HEK293 (cell line): Measurements from ENCODE around the gene GAD1.

Experiments
- CTCF ChIA-PET: fragments of 350-600 bp; formaldehyde crosslinking; extraction: SDS; loops from one replicate; lab custom pipeline; 2021; ENCODE audit warnings: antibody characterized with exemption; lab: Yijun Ruan, JAX
- POLR2A ChIA-PET: fragments of 300-600 bp; formaldehyde crosslinking; extraction: SDS; loops from one replicate; lab custom pipeline; 2020; ENCODE audit warnings: antibody characterized with exemption, inconsistent platforms; lab: Yijun Ruan, JAX
- H3K27ac ChIP-seq: fragments of 200-500 bp; sonication (Bioruptor generic); 2 replicates; pipeline ENCODE4 v1.5.1; 2014; ENCODE audit warnings: low read depth, low read length, control low read depth, inconsistent platforms; ENCODE audit errors: extremely low read depth
- H3K36me3 ChIP-seq, 2 experiments: fragments of 200-500 bp in 1 of 2; sonication (Bioruptor generic) in 1 of 2; 1 replicate in 1 of 2; 2 replicates in 1 of 2; pipeline ENCODE4 v1.5.1; 2014 to 2017; ENCODE audit warnings: inconsistent platforms in 2 of 2, low read length in 2 of 2; ENCODE audit not compliant: control insufficient read depth in 2 of 2, insufficient read depth in 1 of 2
- H3K4me1 ChIP-seq: fragments of 200-500 bp; sonication (Bioruptor generic); 2 replicates; pipeline ENCODE4 v1.5.1; 2014; ENCODE audit warnings: mild to moderate bottlenecking, low read length, inconsistent platforms; ENCODE audit not compliant: control insufficient read depth, insufficient read depth
- H3K4me3 ChIP-seq: 2 replicates; pipeline ENCODE4 v1.5.1; 2011; ENCODE audit warnings: low read depth, mild to moderate bottlenecking, control low read depth, low read length, moderate library complexity
- H3K9me3 ChIP-seq: fragments of 200-500 bp; sonication (Bioruptor generic); 2 replicates; pipeline ENCODE4 v1.5.1; 2014; ENCODE audit warnings: low read depth, low read length, inconsistent platforms; ENCODE audit not compliant: control insufficient read depth, insufficient read depth
- SP7 ChIP-seq: fragments of 450-650 bp; formaldehyde crosslinking; IDR thresholded peaks from 2 replicates; pipeline ENCODE4 v1.5.1; 2016; ENCODE audit warnings: missing biosample characterization, missing genetic modification characterization
- ZBTB1 ChIP-seq: fragments of 450-650 bp; formaldehyde crosslinking; IDR thresholded peaks from 2 replicates; pipeline ENCODE4 v1.5.1; 2016; ENCODE audit warnings: missing biosample characterization, missing genetic modification characterization
- ZFHX2 ChIP-seq: fragments of 450-650 bp; formaldehyde crosslinking; conservative IDR thresholded peaks from 2 replicates; pipeline ENCODE4 v1.5.1; 2016; ENCODE audit warnings: missing biosample characterization, missing genetic modification characterization
- ZFP3 ChIP-seq: fragments of 450-650 bp; formaldehyde crosslinking; IDR thresholded peaks from 2 replicates; pipeline ENCODE4 v1.5.1; 2016; ENCODE audit warnings: low read depth, missing biosample characterization, missing genetic modification characterization
- ZNF133 ChIP-seq: fragments of 450-650 bp; formaldehyde crosslinking; IDR thresholded peaks from 2 replicates; pipeline ENCODE4 v1.5.1; 2016; ENCODE audit warnings: missing biosample characterization, missing genetic modification characterization
- ZNF169 ChIP-seq: fragments of 450-650 bp; formaldehyde crosslinking; IDR thresholded peaks from 2 replicates; pipeline ENCODE4 v1.5.1; 2016; ENCODE audit warnings: missing biosample characterization, missing genetic modification characterization
- ZNF214 ChIP-seq: fragments of 450-650 bp; formaldehyde crosslinking; IDR thresholded peaks from 2 replicates; pipeline ENCODE4 v1.5.1; 2017; ENCODE audit warnings: missing biosample characterization, mild to moderate bottlenecking, missing genetic modification characterization, borderline replicate concordance
- ZNF274 ChIP-seq, 2 experiments: fragments of 200-500 bp in 1 of 2; fragments of 450-650 bp in 1 of 2; sonication (Bioruptor generic) in 1 of 2; formaldehyde crosslinking in 1 of 2; IDR thresholded peaks; 2 replicates each; pipeline versions ENCODE4 v1.5.1 to v1.6.1; 2014 to 2016; ENCODE audit warnings: borderline replicate concordance in 1 of 2, inconsistent platforms in 1 of 2, low read length in 1 of 2, missing biosample characterization in 1 of 2, missing genetic modification characterization in 1 of 2
- ZNF335 ChIP-seq: fragments of 450-650 bp; formaldehyde crosslinking; conservative IDR thresholded peaks from 2 replicates; pipeline ENCODE4 v1.5.1; 2016; ENCODE audit warnings: missing biosample characterization, missing genetic modification characterization
- ZNF473 ChIP-seq: fragments of 450-650 bp; formaldehyde crosslinking; IDR thresholded peaks from 2 replicates; pipeline ENCODE4 v1.5.1; 2017; ENCODE audit warnings: missing biosample characterization, missing genetic modification characterization
- ZNF600 ChIP-seq: fragments of 450-650 bp; formaldehyde crosslinking; IDR thresholded peaks from 2 replicates; pipeline ENCODE4 v1.5.1; 2016; ENCODE audit warnings: missing biosample characterization, missing genetic modification characterization
- ZNF621 ChIP-seq: fragments of 450-650 bp; formaldehyde crosslinking; IDR thresholded peaks from 2 replicates; pipeline ENCODE4 v1.5.1; 2017; ENCODE audit warnings: missing biosample characterization, missing genetic modification characterization
- ZNF654 ChIP-seq: fragments of 450-650 bp; formaldehyde crosslinking; IDR thresholded peaks from 2 replicates; pipeline ENCODE4 v1.5.1; 2016; ENCODE audit warnings: low read depth, missing biosample characterization, missing genetic modification characterization
- ZNF664 ChIP-seq: fragments of 450-650 bp; formaldehyde crosslinking; IDR thresholded peaks from 2 replicates; pipeline ENCODE4 v1.5.1; 2016; ENCODE audit warnings: missing biosample characterization, missing genetic modification characterization
- ZNF830 ChIP-seq: fragments of 450-650 bp; IDR thresholded peaks from 2 replicates; pipeline ENCODE4 v1.5.0; 2018; ENCODE audit warnings: missing biosample characterization, missing genetic modification characterization, low read depth, mild to moderate bottlenecking, moderate library complexity
- ZNF837 ChIP-seq: fragments of 450-650 bp; formaldehyde crosslinking; IDR thresholded peaks from 2 replicates; pipeline ENCODE4 v1.5.1; 2016; ENCODE audit warnings: missing biosample characterization, missing genetic modification characterization
- ZSCAN16 ChIP-seq: fragments of 450-650 bp; formaldehyde crosslinking; IDR thresholded peaks from 2 replicates; pipeline ENCODE4 v1.5.1; 2016; ENCODE audit warnings: missing biosample characterization, missing genetic modification characterization
- TF ChIP-seq, protein P1 (sequence below): fragments of 450-650 bp; formaldehyde crosslinking; IDR thresholded peaks from 2 replicates; pipeline ENCODE4 v1.5.1; 2016; ENCODE audit warnings: missing biosample characterization, missing genetic modification characterization
- TF ChIP-seq, protein P2 (sequence below): fragments of 450-650 bp; formaldehyde crosslinking; IDR thresholded peaks from 2 replicates; pipeline ENCODE4 v1.5.1; 2016; ENCODE audit warnings: missing biosample characterization, missing genetic modification characterization
- TF ChIP-seq, protein P3 (sequence below): fragments of 450-650 bp; formaldehyde crosslinking; IDR thresholded peaks from 2 replicates; pipeline ENCODE4 v1.5.1; 2017; ENCODE audit warnings: missing biosample characterization, missing genetic modification characterization
- TF ChIP-seq, protein P4 (sequence below): fragments of 450-650 bp; formaldehyde crosslinking; IDR thresholded peaks from 2 replicates; pipeline ENCODE4 v1.5.1; 2016; ENCODE audit warnings: missing biosample characterization, missing genetic modification characterization
- TF ChIP-seq, protein P5 (sequence below): fragments of 450-650 bp; formaldehyde crosslinking; IDR thresholded peaks from 2 replicates; pipeline ENCODE4 v1.5.1; 2016; ENCODE audit warnings: missing biosample characterization, missing genetic modification characterization
- TF ChIP-seq, protein P6 (sequence below): IDR thresholded peaks from 2 replicates; pipeline ENCODE4 v1.6.1; 2011; ENCODE audit warnings: mild to moderate bottlenecking, low read depth, low read length, borderline replicate concordance

GAD1 gene

DNA sequence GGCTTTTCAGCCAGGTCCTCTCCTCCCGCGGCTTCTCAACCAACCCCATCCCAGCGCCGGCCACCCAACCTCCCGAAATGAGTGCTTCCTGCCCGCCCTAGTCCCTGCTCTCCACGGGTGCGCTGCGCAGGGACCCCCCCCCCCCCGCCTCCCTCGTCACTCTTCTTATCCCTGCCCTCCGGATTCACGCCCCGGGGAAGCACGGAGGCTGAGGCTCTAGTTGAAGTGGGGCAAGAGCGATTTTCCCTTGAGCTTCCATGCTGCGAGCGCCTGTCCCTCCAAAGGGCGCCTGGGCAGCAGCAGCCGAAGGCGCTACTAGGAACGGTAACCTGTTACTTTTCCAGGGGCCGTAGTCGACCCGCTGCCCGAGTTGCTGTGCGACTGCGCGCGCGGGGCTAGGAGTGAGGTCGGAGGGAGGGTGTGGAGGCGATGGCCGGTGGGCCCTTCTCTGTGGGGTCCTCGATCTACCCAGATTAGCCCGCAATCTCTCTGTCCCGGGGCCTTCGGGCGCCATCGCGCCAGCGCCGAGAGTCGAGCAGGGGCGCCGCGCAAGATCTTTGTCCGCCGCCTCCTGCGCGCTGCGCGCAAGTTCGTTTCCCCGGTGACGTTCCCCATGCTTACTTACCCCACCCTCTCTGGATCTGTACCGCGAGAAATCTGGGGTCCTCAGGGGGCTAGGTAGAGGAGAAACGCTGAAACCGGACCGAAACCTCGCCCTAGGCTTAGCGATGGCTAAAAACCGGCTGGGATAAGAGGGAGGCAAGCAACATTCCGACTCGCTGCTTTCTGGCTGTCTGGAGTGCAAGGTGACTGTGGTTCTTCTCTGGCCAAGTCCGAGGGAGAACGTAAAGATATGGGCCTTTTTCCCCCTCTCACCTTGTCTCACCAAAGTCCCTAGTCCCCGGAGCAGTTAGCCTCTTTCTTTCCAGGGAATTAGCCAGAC is 677 bp downstream of the GAD1 start:
- H3K36me3 ChIP-seq: peaks cover 0 to 2% of the 10 kb centered on the region in 2 experiments; a peak in 1 of 3 replicates
- POLR2A ChIA-PET: interaction anchor here (0.6 to 1.3 kb wide), 14 partner anchors 8 to 990 kb away, joined by 3 to 9 read pairs (median 4); partner anchors contain the start of genes ERICH2, GORASP2 and UBR3
- peak overlapping the region; percentile 55 for H3K4me3 ChIP-seq
- H3K27ac ChIP-seq: peak overlapping the region; percentile 84
- no peaks in the 10 kb centered on the region for H3K4me1 ChIP-seq
- CTCF ChIA-PET: interaction anchor here (0.6 to 6.4 kb wide), 22 partner anchors 10 to 1639 kb away, joined by 3 to 115 read pairs (median 4); no protein-coding TSS in a partner anchor
- H3K9me3 ChIP-seq: no peaks in the 10 kb centered on the region
- no peak for TF ChIP-seq ZFP3
- TF ChIP-seq, protein P1, sequence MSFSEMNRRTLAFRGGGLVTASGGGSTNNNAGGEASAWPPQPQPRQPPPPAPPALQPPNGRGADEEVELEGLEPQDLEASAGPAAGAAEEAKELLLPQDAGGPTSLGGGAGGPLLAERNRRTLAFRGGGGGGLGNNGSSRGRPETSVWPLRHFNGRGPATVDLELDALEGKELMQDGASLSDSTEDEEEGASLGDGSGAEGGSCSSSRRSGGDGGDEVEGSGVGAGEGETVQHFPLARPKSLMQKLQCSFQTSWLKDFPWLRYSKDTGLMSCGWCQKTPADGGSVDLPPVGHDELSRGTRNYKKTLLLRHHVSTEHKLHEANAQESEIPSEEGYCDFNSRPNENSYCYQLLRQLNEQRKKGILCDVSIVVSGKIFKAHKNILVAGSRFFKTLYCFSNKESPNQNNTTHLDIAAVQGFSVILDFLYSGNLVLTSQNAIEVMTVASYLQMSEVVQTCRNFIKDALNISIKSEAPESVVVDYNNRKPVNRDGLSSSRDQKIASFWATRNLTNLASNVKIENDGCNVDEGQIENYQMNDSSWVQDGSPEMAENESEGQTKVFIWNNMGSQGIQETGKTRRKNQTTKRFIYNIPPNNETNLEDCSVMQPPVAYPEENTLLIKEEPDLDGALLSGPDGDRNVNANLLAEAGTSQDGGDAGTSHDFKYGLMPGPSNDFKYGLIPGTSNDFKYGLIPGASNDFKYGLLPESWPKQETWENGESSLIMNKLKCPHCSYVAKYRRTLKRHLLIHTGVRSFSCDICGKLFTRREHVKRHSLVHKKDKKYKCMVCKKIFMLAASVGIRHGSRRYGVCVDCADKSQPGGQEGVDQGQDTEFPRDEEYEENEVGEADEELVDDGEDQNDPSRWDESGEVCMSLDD (tag by site-specific recombination): no peak
- TF ChIP-seq SP7: no peak
- TF ChIP-seq, protein P2, sequence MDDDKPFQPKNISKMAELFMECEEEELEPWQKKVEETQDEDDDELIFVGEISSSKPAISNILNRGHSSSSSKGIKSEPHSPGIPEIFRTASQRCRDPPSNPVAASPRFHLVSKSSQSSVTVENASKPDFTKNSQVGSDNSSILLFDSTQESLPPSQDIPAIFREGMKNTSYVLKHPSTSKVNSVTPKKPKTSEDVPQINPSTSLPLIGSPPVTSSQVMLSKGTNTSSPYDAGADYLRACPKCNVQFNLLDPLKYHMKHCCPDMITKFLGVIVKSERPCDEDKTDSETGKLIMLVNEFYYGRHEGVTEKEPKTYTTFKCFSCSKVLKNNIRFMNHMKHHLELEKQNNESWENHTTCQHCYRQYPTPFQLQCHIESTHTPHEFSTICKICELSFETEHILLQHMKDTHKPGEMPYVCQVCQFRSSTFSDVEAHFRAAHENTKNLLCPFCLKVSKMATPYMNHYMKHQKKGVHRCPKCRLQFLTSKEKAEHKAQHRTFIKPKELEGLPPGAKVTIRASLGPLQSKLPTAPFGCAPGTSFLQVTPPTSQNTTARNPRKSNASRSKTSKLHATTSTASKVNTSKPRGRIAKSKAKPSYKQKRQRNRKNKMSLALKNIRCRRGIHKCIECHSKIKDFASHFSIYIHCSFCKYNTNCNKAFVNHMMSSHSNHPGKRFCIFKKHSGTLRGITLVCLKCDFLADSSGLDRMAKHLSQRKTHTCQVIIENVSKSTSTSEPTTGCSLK (tag by site-specific recombination): no peak
- no peak for TF ChIP-seq ZSCAN16 (tag by site-specific recombination)
- 0 out of 2 replicates have a peak, but pooled peaks have one; percentile 0 for TF ChIP-seq ZNF600 (tag by site-specific recombination)
- no peak for TF ChIP-seq ZNF837
- peak; percentile 68 for TF ChIP-seq ZNF335 (tag by site-specific recombination)
- no peak for TF ChIP-seq ZNF169 (tag by site-specific recombination)
- TF ChIP-seq ZNF621: no peak
- TF ChIP-seq, protein P3, sequence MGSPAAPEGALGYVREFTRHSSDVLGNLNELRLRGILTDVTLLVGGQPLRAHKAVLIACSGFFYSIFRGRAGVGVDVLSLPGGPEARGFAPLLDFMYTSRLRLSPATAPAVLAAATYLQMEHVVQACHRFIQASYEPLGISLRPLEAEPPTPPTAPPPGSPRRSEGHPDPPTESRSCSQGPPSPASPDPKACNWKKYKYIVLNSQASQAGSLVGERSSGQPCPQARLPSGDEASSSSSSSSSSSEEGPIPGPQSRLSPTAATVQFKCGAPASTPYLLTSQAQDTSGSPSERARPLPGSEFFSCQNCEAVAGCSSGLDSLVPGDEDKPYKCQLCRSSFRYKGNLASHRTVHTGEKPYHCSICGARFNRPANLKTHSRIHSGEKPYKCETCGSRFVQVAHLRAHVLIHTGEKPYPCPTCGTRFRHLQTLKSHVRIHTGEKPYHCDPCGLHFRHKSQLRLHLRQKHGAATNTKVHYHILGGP (tag by site-specific recombination): no peak
- TF ChIP-seq ZNF214: no peak
- TF ChIP-seq ZBTB1 (tag by site-specific recombination): no peak
- no peak for TF ChIP-seq ZNF830 (tag by site-specific recombination)
- no peak for TF ChIP-seq ZNF274 (IDR thresholded peaks at IDR 0.05; ENCODE audit: low read length)
- no peak for TF ChIP-seq ZNF274 (tag by site-specific recombination; IDR thresholded peaks at IDR 0.05; ENCODE audit: borderline replicate concordance)
- TF ChIP-seq, protein P4, sequence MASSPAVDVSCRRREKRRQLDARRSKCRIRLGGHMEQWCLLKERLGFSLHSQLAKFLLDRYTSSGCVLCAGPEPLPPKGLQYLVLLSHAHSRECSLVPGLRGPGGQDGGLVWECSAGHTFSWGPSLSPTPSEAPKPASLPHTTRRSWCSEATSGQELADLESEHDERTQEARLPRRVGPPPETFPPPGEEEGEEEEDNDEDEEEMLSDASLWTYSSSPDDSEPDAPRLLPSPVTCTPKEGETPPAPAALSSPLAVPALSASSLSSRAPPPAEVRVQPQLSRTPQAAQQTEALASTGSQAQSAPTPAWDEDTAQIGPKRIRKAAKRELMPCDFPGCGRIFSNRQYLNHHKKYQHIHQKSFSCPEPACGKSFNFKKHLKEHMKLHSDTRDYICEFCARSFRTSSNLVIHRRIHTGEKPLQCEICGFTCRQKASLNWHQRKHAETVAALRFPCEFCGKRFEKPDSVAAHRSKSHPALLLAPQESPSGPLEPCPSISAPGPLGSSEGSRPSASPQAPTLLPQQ (tag by site-specific recombination): peak; percentile 75
- no peak for TF ChIP-seq ZNF133
- TF ChIP-seq ZFHX2 (tag by site-specific recombination): no peak
- TF ChIP-seq, protein P5, sequence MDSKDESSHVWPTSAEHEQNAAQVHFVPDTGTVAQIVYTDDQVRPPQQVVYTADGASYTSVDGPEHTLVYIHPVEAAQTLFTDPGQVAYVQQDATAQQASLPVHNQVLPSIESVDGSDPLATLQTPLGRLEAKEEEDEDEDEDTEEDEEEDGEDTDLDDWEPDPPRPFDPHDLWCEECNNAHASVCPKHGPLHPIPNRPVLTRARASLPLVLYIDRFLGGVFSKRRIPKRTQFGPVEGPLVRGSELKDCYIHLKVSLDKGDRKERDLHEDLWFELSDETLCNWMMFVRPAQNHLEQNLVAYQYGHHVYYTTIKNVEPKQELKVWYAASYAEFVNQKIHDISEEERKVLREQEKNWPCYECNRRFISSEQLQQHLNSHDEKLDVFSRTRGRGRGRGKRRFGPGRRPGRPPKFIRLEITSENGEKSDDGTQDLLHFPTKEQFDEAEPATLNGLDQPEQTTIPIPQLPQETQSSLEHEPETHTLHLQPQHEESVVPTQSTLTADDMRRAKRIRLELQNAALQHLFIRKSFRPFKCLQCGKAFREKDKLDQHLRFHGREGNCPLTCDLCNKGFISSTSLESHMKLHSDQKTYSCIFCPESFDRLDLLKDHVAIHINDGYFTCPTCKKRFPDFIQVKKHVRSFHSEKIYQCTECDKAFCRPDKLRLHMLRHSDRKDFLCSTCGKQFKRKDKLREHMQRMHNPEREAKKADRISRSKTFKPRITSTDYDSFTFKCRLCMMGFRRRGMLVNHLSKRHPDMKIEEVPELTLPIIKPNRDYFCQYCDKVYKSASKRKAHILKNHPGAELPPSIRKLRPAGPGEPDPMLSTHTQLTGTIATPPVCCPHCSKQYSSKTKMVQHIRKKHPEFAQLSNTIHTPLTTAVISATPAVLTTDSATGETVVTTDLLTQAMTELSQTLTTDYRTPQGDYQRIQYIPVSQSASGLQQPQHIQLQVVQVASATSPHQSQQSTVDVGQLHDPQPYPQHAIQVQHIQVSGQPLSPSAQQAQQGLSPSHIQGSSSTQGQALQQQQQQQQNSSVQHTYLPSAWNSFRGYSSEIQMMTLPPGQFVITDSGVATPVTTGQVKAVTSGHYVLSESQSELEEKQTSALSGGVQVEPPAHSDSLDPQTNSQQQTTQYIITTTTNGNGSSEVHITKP: no peak
- TF ChIP-seq ZNF654: no peak
- TF ChIP-seq ZNF664 (tag by site-specific recombination): no peak
- TF ChIP-seq, protein P6, sequence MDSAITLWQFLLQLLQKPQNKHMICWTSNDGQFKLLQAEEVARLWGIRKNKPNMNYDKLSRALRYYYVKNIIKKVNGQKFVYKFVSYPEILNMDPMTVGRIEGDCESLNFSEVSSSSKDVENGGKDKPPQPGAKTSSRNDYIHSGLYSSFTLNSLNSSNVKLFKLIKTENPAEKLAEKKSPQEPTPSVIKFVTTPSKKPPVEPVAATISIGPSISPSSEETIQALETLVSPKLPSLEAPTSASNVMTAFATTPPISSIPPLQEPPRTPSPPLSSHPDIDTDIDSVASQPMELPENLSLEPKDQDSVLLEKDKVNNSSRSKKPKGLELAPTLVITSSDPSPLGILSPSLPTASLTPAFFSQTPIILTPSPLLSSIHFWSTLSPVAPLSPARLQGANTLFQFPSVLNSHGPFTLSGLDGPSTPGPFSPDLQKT: no peak
- TF ChIP-seq ZNF473 (tag by site-specific recombination): no peak
